CD4-positive, alpha-beta T cell (primary cell): ENCODE results near the gene GDE1. TPM values are rescaled to one million over a fixed set of nuclear protein-coding genes. Genes with fewer than 3 reads are reported as not detected.

Source experiments
- ATAC-seq: fragments of 200-7000 bp; cut with Tn5 transposase; one replicate; pipeline ENCODE4 v1.10.0; 2022; ENCODE audit warnings: mild to moderate bottlenecking; ENCODE audit not compliant: poor library complexity
- CTCF ChIA-PET: fragments of 350-600 bp; sonication (Branson Sonifier 250); formaldehyde crosslinking; loops from one replicate; lab custom pipeline; 2021; ENCODE audit warnings: antibody characterized with exemption, inconsistent platforms; lab: Charles Lee
- POLR2A ChIA-PET: fragments of 350-600 bp; sonication (Branson Sonifier 250); formaldehyde crosslinking; loops from one replicate; lab custom pipeline; 2021; ENCODE audit warnings: antibody characterized with exemption, inconsistent platforms; lab: Charles Lee
- DNase-seq, 14 experiments: peaks; one replicate each; pipeline ENCODE4 v3.0.0-alpha.2; 2013 to 2020; ENCODE audit warnings: mixed read lengths in 2 of 14
- H3K27ac ChIP-seq, 2 donors: one replicate each; pipeline versions ENCODE4 v1.5.1 to v1.7.0; 2013; ENCODE audit warnings: low read length in 2 of 2, low read depth in 1 of 2, mild to moderate bottlenecking in 1 of 2
- H3K27me3 ChIP-seq, 2 experiments: 1 replicate in 1 of 2; 2 replicates in 1 of 2; pipeline versions ENCODE4 v1.6.1 to v1.7.0; 2013; ENCODE audit warnings: low read length in 2 of 2, control low read depth in 1 of 2, mild to moderate bottlenecking in 1 of 2, moderate library complexity in 1 of 2; ENCODE audit not compliant: insufficient read depth in 2 of 2, control insufficient read depth in 1 of 2
- H3K36me3 ChIP-seq: one replicate; pipeline ENCODE4 v1.6.1; 2013; ENCODE audit warnings: low read length, control low read depth; ENCODE audit not compliant: insufficient read depth
- H3K4me1 ChIP-seq: one replicate; pipeline ENCODE4 v1.6.1; 2013; ENCODE audit warnings: low read length, control low read depth; ENCODE audit not compliant: insufficient read depth
- H3K4me3 ChIP-seq: one replicate; pipeline ENCODE4 v1.5.1; 2013; ENCODE audit warnings: mild to moderate bottlenecking, low read length, moderate library complexity
- H3K9me3 ChIP-seq, 2 experiments: 1 replicate in 1 of 2; 2 replicates in 1 of 2; pipeline versions ENCODE4 v1.6.1 to v1.7.0; 2013; ENCODE audit warnings: low read length in 2 of 2, mild to moderate bottlenecking in 2 of 2, control low read depth in 1 of 2, moderate library complexity in 1 of 2; ENCODE audit not compliant: control insufficient read depth in 1 of 2, insufficient read depth in 1 of 2
- H3K27ac Mint-ChIP-seq: one replicate; pipeline ENCODE4 v1.8.0; 2020; ENCODE audit warnings: mixed read lengths
- H3K27me3 Mint-ChIP-seq: one replicate; pipeline ENCODE4 v1.8.0; 2021; ENCODE audit warnings: mixed read lengths
- H3K36me3 Mint-ChIP-seq: one replicate; pipeline ENCODE4 v1.8.0; 2021; ENCODE audit warnings: low read depth, mixed read lengths
- H3K4me1 Mint-ChIP-seq: one replicate; pipeline ENCODE4 v1.8.0; 2021; ENCODE audit warnings: low read depth, mixed read lengths
- H3K4me3 Mint-ChIP-seq: one replicate; pipeline ENCODE4 v1.8.0; 2020; ENCODE audit warnings: mild to moderate bottlenecking, mixed read lengths
- H3K9me3 Mint-ChIP-seq: one replicate; pipeline ENCODE4 v1.8.0; 2020; ENCODE audit warnings: mixed read lengths
- CTCF ChIP-seq: fragments of 200-600 bp; IDR thresholded peaks from one replicate; pipeline ENCODE4 v1.8.0; 2022; ENCODE audit warnings: antibody characterized with exemption, mild to moderate bottlenecking
- intact Hi-C, 2 experiments: fragments of 100-400 bp; cut with DNase I in 1 of 2; cut with micrococcal nuclease in 1 of 2; formaldehyde crosslinking; loops; one replicate each; pipeline versions ENCODE4 v1.15.1 to v1.9.0; 2023 to 2025; cut with DNase I, micrococcal nuclease
- total RNA-seq, 174 experiments: library from RNA in 2 of 174; stranded (reverse) in 2 of 174; gene quantifications; one replicate each; pipeline ENCODE4 v1.2.3 and lab custom pipeline; 2021 to 2026

The GDE1 gene
- total RNA-seq, 2 experiments from 2014 or later: 22.0 to 22.2 TPM

GRCh38 chr16:19515757-19516156 lies 6.1 kb downstream of the GDE1 start:
- POLR2A ChIA-PET: interaction anchor here (1.3 kb wide), 1 partner anchor 449 kb away, joined by 3 read pairs; the partner anchor contains the start of gene COQ7
- no peak for ATAC-seq
- H3K4me3 Mint-ChIP-seq: no peak overlapping the region
- H3K36me3 Mint-ChIP-seq: peaks cover 62% of the 10 kb centered on the region
- no peak for TF ChIP-seq CTCF
- Histone ChIP-seq H3K9me3 (no peaks in the 10 kb centered on the region), H3K4me1 (peaks cover 23% of the 10 kb centered on the region), H3K27me3 (no peaks in the 10 kb centered on the region), H3K36me3 (peaks cover 38% of the 10 kb centered on the region), H3K27ac (no peak overlapping the region), H3K4me3 (no peak overlapping the region)
- no peak for DNase-seq
- CTCF ChIA-PET: interaction anchor here (1.4 kb wide), 1 partner anchor 39 kb away, joined by 4 read pairs; the partner anchor contains the start of gene VPS35L
- no peak overlapping the region for H3K27ac Mint-ChIP-seq
- intact Hi-C loops: no loop called here
- H3K27me3 Mint-ChIP-seq: no peaks in the 10 kb centered on the region
- no peaks in the 10 kb centered on the region for H3K9me3 Mint-ChIP-seq
- H3K4me1 Mint-ChIP-seq: peaks cover 54% of the 10 kb centered on the region

- no peak overlapping the region for H3K4me3 ChIP-seq
- CTCF ChIA-PET: interaction anchor here (0.6 to 1.5 kb wide), 3 partner anchors 11 to 633 kb away, joined by 3 to 4 read pairs (median 4); no protein-coding TSS in a partner anchor
- H3K27ac Mint-ChIP-seq: no peak overlapping the region
- TF ChIP-seq CTCF: no peak
- H3K4me1 Mint-ChIP-seq: peaks cover 40% of the 10 kb centered on the region
- no peaks in the 10 kb centered on the region for H3K27me3 Mint-ChIP-seq
- peaks cover 5% of the 10 kb centered on the region for H3K4me1 ChIP-seq
- no peak overlapping the region for H3K4me3 Mint-ChIP-seq
- POLR2A ChIA-PET: no interaction called here
- H3K9me3 ChIP-seq: no peaks in the 10 kb centered on the region
- H3K9me3 Mint-ChIP-seq: no peaks in the 10 kb centered on the region
- peaks cover 70% of the 10 kb centered on the region for H3K36me3 Mint-ChIP-seq
- intact Hi-C loops: no loop called here
- no peak for ATAC-seq
- no peak overlapping the region for H3K27ac ChIP-seq
- H3K36me3 ChIP-seq: peaks cover 55% of the 10 kb centered on the region
- no peaks in the 10 kb centered on the region for H3K27me3 ChIP-seq
- peak in 3 of 14 experiments; percentile 10 to 20 (median 16) for DNase-seq
These were observed 8.4 kb downstream of the GDE1 start for GRCh38 chr16:19513377-19514053.

- ChIA-PET CTCF (no interaction called here), POLR2A (no interaction called here)
- intact Hi-C loops: no loop called here
- Histone ChIP-seq H3K27me3 (no peaks in the 10 kb centered on the region), H3K9me3 (no peaks in the 10 kb centered on the region), H3K4me1 (no peaks in the 10 kb centered on the region), H3K36me3 (peaks cover 66% of the 10 kb centered on the region), H3K4me3 (no peak overlapping the region), H3K27ac (no peak overlapping the region)
- Mint-ChIP-seq H3K27ac (peak overlapping the region; percentile 30), H3K9me3 (no peaks in the 10 kb centered on the region), H3K36me3 (peaks cover 75% of the 10 kb centered on the region), H3K4me3 (no peak overlapping the region), H3K4me1 (peaks cover 33% of the 10 kb centered on the region), H3K27me3 (no peaks in the 10 kb centered on the region)
- no peak for TF ChIP-seq CTCF
- DNase-seq: no peak
- no peak for ATAC-seq
These were observed 9.6 kb downstream of the GDE1 start for GRCh38 chr16:19512297-19512696.
